GM23248 (cell line): ENCODE measurements around the gene GSTP1.

Experiments
- EZH2 ChIP-seq: fragments of 200-600 bp; sonication (generic); IDR thresholded peaks from 2 replicates; pipeline ENCODE4 v1.6.1; 2018; ENCODE audit warnings: antibody characterized with exemption, mild to moderate bottlenecking; ENCODE audit not compliant: insufficient read depth, poor library complexity, severe bottlenecking
- EZH2phosphoT487 ChIP-seq: fragments of 200-600 bp; sonication (generic); IDR thresholded peaks from 2 replicates; pipeline ENCODE4 v1.6.1; 2018; ENCODE audit warnings: antibody characterized with exemption, moderate library complexity, mild to moderate bottlenecking, low read depth; ENCODE audit not compliant: insufficient read depth

GRCh38 chr11:67561971-67562619, 21.5 kb upstream of the GSTP1 start:
- TF ChIP-seq EZH2 (no peak), EZH2phosphoT487 (no peak)
